NCI-H1105 treated with DMSO at 0.1 percent for 48 hours (cell line): Measurements from ENCODE around the gene PRR35.

Source experiments
- DNase-seq: peaks from one replicate; lab custom pipeline; 2025; lab: John Stamatoyannopoulos, UW

PRR35 gene

DNA sequence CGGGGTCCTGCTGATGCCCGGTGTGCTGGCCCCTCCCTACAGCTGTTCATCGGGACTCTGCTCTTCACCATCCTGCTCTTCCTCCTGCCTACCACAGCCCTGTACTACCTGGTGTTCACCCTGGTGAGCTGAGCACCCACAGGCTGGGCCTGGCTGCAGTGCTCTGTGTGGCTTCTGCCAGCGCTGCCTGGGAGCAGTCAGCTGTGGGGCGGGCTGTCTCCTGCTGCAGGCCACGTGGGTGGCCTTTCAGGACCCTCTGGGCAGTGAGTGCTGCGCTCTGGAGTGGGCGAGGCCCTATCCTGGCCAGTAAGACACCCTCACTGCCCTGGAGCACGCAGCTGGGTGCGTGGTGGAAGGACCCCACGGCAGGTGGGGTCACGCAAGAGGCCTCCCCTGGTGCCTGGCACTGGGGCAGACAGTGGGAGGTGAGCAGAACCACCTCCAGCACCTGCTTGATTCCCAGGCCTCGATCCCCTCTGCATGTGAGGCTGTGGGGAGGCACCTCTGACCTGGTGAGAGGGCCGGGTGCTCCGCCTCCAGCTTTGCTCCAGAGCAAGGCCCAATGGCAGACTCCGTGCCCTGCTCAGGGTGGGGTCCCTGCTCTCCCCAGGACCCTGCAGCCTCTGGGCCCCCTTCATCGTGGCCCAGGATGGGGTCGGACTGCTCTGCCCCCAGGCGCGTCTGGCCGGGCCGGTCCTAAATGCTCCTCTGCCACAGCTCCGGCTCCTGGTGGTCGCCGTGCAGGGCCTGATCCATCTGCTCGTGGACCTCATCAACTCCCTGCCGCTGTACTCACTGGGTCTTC lies 20.1 kb downstream of the PRR35 start:
- DNase-seq, result no peak

DNA sequence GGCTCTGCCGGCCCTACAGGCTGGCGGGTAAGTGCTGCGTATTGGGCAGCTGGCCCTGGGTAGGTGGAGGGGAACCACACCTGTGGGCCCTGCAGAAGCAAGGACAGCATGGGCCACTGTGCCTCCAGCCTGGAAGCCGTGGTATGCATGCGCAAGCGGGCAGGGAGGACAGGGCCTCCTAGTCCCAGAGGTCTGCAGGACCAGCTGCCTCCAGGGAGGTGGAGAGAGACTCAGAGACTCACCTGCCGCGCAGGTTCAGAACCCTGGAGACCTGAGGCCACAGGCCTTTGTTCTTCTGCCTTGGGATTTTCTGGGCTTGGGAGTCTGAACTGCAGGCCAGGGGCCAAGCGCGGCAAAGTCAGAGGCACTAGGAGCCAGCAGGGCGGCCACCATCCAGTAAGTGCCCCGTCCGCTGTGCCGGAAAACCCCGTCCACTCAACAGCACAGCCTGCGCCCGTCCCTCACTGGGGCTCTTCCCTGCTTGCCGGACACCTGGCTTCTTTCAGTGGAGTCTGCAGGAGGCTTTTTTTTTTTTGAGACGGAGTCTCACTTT lies 20.8 kb downstream of the PRR35 start:
- no peak for DNase-seq

DNA sequence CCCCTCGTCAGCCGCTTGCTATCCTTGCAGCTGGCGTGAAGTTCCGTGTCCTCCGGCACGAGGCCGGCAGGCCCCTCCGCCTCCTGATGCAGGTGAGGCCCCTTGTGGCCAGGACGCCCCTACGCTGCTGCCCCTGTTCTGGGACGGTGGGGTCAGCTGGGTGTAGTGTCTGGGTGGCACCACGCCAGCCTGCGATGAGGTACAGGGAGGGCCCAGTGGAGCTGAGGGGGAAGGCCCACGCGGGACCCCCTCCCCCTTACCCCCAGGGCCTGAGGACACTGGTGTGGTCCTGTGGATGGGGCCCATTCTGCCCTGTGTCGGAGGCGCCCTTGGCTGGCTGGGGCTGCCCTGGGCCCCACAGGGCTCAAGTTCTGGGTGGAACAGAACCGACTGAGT lies 22.0 kb downstream of the PRR35 start:
- no peak for DNase-seq

DNA sequence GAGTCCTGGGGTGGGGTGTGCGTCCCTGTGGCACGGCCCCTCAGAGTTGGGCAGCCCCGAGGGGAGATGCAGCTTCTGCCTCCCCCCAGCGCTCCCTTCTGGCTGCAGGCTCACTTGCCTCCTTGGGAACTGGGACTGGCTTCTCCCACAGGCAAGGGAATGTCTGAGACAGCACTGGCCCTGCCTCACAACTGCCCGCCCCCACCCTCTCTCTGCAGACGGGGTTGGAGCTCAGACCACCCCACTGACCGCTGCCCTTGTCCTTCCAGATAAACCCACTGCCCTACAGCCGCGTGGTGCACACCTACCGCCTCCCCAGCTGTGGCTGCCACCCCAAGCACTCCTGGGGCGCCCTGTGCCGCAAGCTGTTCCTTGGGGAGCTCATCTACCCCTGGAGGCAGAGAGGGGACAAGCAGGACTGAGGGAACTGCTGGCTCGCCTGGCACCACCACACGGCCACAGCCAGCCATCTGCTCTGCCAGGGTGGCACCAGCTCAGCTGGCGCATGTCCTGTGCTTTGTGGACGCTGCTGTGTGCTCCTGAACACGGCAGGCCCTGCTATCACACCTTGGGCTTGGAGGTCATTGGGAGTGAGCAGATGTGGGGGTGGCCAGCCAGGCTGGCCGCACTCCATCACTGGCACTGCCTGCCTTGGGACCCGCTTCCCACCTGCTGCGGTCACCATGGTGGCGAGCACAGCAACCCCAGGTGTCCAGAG lies 22.6 kb downstream of the PRR35 start:
- no peak for DNase-seq

DNA sequence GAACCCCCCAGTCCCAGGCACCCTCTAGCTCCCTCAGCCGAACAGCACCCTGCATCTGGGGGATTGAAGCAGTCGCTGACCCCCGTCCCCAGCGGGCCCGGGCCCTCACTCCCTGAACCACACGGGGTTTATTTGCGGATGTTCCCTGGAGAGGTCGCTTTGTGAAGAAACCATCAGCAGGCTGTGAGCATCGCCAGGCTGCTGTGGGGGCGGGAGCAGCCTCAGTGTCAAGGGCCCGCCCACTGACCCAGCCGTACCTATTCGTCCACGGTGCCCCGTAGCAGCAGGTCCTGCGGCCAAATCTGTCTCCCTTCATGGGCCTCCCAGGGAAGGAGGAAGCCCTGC lies 23.2 kb downstream of the PRR35 start:
- no peak for DNase-seq

DNA sequence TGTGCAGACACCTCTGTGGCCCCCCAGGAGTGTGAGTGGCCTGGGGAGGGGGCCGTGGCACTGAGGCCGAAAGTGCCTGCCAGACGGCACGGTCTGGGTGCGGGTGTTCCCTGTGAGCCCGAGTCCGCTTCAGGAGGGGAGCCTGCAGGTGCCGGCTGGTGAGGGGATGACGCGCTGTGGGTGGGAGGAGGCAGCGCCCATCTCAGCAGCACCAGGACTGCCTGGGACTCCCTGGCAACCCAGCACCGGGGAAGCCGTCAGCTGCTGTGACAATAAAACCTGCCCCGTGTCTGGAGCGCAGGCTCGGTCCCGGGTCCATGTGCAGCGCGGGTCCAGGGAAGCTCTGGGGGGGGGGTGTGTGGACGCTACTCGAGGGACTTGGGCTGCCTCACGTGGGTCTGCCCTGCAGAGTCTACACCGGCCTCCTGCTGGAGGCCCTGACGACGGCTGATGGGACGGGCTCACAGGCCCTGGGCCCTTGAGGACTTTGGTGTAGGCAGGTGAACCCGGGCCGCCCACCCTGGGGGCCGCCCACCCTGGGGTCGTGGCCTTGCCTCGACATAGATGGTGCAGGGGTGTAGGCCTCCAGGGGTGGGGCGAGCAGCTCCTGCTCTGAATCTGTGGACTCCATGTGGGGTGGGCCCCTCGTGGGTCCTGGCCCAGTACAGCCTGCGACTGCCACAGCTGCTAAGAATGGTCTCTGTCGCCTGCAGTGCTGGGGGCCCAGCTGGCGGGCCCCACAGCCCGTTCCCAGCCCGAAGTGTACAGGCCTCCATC lies 23.8 kb downstream of the PRR35 start:
- peak; percentile 32 for DNase-seq

DNA sequence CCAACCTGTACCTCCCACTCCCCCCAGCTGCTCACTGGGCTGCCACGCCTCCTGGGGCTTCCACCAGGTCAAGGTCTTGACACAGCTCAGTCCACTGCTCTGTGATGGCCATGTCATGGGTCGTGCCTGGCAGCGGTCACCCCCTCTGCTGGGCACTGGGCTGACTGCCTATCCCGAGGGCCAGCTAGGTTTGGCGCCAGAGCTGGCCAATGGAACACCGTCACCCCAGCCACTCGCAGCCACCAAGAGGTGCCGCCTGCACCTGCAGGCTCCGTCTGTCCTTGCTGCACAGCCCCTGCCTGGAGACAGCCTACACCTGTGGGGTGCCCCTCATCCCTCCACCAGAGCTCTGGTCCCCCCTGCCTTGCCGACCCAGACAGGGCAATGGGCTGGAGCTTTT lies 25.2 kb downstream of the PRR35 start:
- peak; percentile 11 for DNase-seq

DNA sequence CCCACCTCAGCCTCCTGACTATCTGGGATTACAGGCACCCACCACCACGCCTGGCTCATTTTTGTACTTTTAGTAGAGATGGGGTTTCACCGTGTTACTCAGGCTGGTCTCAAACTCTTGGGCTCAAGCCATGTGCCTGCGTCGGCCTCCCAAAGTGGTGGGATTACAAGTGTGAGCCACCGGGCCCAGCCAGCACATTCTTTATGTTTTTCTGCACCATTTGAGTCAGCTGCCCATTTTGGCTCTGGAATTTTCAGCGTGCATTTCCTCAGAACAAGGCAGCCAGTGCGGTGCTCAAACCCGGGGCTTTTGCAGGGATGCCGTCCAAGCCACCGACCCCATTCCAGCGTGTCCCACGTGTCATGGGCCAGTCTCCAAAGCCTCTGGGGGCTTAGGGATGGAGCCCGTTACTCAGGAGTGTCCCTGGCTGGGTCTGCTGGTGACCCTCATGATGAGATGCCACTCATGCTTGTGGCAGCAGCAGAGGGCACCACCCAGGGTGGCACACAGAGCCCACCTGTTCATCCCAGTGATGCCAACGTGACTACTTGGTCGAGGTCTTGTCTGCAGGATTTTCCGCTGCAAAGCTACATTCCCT lies 26.0 kb downstream of the PRR35 start:
- no peak for DNase-seq

DNA sequence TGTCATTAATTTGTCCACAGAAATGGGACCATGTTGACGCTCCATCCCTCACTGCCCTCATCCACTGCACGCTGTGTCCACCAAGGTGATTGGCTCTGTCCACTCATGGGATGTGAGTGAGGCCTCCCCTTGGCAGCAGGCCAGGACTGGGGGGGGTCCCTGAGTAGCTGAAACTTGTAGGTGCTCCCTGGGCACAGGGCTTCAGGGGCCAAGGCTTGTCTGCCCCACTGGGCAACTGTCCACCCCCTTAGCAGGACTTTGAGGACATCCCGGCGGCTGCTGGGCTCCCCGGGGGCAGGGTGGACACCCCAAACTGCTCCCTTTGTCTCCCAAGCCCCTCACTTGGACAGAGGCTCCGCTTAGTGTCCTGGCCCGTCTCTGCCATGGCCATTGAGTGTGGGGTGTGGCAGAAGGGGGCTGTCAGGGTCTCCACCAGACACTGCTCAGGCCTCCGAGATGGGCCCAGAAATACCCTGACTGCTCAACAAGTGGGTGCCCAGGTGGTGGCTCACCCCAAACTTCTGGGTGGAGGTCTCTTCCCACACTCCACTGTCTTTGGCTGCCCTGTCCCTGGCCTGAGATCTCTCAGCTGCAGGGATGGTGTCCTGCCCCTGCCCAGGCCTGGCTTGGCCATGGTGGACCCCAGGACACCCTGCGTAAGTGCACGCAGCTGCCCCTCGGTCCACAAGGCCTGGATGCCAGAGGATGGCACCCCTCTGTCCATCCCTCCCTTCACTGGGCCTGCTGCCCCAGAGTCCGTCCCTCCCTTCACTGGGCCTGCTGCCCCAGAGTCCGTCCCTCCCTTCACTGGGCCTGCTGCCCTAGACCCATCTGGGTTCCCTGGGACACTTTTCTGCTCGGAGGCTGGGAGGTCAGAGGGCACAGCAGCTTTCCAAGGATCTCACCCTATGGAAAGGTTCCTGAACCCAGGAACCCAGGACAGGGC lies 26.7 kb downstream of the PRR35 start:
- no peak for DNase-seq

DNA sequence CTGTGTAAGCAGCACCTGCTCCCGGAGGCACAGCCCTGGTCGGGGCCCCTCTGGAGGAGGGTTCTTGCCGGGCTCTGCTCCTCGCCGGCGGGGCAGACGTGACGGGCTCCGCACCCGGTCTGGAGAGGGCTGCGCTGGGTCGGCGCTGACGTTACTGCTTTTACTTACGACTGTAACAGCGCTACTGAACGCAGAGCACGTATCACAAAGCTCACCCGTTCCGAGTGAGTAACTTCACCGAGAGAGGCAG lies 28.4 kb downstream of the PRR35 start:
- DNase-seq, result peak; percentile 7

DNA sequence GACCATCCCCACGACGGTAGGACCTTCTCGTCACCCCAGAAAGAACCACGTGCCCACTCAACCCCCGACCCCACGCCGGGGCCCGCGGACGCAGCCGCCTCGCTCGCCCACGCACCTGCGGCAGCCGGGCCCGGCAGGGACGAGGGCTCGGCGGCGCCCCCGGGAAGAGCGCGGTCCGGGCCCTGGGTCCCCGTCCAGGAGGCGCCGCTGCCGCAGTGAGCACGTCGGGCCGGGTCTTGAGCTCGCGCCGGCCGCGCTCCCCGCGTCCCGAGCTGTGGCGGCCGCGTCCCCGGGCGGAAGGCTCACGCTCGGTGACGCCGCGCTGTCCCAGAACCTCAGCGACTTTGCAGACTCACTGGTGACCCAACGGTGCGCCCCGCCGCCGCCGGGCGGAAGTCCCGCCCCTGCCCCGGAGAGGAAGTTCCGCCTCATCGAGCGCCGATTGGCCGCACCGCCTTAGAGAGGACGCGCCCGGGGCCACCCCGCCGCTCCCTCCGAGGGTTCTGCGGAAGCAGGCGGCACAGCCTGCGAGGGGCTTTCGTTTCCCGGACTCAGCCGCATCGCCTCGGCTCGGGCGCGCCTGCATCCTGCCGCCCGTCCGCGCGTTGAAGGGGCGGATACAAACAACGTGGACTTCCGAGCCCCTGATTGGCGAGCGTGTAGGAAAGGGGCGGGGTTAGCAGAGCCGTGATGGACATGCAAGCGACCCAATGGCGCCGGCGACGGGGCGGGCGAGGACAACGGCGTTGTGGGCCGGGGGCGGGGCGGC lies 28.9 kb downstream of the PRR35 start:
- peak; percentile 75 for DNase-seq

DNA sequence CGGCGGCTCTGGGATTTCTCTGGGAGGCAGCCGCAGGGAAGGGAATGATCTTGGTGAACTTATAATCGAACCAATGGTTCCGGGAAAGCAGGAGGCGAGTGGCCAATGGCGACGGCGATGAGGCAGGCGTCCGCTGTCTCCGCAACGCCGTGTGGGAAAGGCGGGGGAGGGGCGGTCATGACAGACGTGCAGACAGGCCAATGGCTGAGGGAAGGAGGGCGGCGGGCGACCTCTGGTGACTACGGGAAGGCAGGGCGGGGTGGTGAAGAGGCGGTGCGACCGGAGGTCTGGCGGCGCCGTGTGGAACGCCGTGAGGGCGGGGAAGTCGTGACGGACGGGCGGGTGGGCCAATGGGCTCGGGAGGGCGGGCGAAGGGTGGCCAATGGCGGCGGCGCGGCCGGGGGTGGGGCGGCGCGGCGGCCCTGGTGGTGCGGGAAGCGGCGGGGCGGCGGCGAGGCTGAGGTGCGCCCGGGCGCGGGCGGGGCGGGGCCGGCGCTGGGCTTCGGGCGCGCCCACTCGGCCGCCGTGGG lies 29.5 kb downstream of the PRR35 start, which contains the start of gene RAB40C:
RAB40C (plus strand) TSS at position 409 of the 530 bp plus-strand sequence. CDS start 226 bp downstream, outside the sequence.
- peak; percentile 79 for DNase-seq

DNA sequence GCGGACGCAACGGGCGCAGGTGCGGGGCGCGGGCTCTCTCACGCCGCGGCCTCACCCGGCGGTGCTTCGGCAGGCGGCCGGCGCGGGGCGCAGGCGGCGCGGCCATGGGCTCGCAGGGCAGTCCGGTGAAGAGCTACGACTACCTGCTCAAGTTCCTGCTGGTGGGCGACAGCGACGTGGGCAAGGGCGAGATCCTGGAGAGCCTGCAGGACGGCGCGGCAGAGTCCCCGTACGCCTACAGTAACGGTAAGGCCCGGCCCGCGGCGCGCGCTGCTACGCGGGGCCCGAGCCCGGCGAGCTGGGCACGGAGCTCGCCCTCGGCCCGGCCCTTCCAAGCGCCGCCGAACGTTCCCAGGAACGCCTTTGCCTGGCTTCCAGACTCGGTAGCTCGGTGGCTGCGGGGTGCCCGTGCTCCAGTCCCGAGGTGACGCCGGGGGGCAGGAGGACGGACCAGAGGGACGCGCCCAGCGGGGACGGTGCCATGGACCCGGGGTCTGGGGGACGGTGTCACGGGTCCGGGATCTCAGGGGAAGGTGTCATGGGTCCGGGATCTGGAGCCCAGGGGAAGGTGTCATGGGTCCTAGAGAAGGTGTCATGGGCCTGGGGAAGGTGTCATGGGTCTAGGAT lies 30.1 kb downstream of the PRR35 start:
- DNase-seq, result no peak

DNA sequence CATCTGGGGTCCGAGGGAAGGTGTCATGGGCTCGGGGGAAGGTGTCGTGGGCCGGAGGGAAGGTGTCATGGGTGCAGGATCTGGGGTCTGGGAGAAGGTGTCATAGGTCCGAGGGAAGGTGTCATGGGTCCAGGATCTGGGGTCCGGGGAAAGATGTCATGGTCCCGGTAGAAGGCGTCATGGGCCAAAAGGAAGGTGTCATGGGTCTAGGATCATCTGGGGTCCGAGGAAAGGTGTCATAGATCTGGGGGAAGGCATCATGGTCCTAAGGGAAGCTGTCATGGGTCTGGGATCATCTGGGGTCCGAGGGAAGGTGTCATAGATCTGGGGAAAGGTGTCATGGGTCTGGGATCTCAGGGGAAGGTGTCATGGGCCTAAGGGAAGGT lies 30.6 kb downstream of the PRR35 start:
- no peak for DNase-seq

DNA sequence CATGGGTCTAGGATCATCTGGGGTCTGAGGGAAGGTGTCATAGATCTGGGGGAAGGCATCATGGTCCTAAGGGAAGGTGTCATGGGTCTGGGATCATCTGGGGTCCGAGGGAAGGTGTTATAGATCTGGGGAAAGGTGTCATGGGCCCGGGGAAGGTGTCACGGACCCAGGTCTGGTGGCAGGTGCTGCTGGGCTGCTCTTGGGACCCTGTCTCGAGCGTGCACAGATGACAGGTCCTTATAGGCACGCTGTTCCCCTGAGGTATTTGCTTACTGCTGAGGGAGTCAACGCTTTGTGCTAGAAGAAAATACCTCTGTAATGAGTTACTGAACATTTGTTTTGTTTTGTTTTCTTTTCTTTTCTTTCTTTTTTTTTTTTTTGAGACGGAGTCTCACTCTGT lies 31.0 kb downstream of the PRR35 start:
- DNase-seq, result no peak

DNA sequence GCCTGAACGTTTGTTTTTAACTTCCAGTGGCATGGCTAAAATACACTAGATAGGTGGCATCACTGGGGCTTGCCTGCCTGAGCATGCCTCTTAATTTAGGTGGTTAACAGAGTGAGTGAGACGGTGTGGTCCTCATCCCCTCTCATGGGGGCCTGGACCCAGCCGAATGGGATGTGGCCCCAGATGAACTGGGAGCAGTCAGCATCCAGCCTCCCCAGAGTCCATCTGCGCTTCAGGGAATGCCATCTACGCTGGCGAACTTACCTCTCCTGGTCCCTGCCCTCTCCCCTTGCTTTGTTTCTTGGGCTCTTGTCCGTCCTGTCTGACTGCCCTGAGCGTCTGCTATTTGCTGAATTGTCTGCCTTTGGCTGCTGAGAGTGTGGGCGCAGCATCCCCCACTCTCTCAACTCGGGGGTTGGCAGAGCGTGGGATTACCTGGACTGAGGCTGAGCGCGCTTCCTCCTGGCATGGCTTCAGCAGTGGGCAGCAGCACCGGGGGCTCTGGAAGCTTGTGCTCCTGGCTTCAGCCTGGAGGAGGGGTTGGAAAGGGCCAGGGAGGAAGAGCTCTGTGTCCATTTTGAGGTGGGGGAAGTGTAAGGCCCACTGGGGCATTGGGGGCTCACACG lies 31.8 kb downstream of the PRR35 start:
- no peak for DNase-seq

DNA sequence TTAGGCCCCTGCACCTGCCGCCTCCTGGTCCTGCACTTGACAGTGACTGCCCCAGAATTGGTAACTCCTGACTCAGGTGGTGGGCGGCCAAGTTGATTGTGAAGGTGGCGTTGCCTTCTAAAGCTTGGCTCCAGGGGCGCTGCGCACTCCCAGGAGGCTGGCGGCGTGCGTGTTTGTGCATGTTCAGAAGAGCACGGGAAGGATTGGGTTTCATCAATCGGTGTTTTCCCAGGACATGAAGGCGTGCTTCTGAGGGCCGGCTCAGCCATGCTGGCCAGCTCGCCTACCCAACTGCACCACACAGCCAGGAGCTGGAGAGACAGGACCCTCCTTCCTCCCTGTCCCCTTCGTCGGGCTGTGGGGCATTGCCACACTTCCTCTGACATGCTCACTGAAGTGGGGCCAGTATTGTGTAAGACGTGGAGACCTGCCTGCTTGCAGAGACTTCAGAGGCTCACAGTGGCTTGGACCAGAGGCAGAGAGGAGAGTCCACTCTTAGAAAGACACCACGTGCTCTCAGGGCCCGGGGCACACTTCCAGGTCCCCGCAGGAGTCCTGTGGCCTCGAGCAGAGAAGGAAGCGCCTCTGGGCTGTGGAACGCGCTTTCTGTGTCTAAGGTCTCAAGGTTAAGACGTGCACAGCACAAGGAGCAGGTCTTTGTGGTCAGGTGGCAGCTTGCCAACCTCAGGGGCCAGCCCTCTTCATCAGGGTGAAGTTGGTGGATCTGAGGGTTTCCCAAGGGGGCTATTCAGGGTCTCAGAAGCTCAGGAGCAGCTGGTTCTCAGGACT lies 32.5 kb downstream of the PRR35 start:
- peak; percentile 68 for DNase-seq

DNA sequence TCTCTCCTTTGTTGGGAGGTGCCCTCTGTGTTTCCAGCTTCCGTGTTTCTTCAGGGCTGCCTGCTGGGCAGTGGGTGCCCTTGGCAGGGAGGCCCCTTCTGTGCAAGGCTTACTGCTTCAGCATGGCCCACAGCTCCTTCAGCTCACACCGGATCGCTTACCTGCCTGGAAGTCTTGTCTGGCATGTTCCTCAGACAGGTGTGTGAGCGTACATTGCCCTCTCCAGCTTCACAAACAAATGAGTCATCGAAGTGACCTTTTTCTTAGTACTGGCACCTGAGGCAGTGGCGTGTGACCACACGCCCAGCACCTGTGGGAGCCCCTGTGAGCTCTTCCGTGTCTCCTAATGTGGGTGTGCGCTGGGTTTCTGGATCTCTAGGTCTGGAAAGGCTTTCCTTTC lies 33.2 kb downstream of the PRR35 start:
- peak; percentile 16 for DNase-seq
